Astrocyte of the cerebellum (primary cell): ENCODE data around the gene LY6G6C.
A peak's percentile ranks its signal among the peaks of the same experiment; 100 is the strongest.

Source experiments
- DNase-seq: peaks from one replicate; pipeline ENCODE4 v3.0.0-alpha.2; 2011; ENCODE audit warnings: low read depth
- H3K4me3 ChIP-seq: 2 replicates; pipeline ENCODE4 v1.5.1; 2011; ENCODE audit warnings: mild to moderate bottlenecking, low read depth, low read length, moderate library complexity
- CTCF ChIP-seq: IDR thresholded peaks from 2 replicates; pipeline ENCODE4 v1.5.1; 2012; ENCODE audit warnings: low read length, low read depth, moderate library complexity, mild to moderate bottlenecking; ENCODE audit errors: missing control alignments
- in situ Hi-C: cut with HindIII; loops from 2 replicates; pipeline ENCODE4 v1.10.0; 2017; ENCODE audit warnings: low sequenced_read_pairs

The LY6G6C gene

GRCh38 chr6:31683591-31683990 lies 38.0 kb downstream of the LY6G6C start:
- H3K4me3 ChIP-seq = no peak overlapping the region
- DNase-seq = no peak
- in situ Hi-C loops = no loop called here
- no peak for TF ChIP-seq CTCF

- peak overlapping the region; percentile 45 for H3K4me3 ChIP-seq
- peak; percentile 15 for TF ChIP-seq CTCF
- no peak for DNase-seq
- in situ Hi-C loops = no loop called here
These were observed 40.3 kb downstream of the LY6G6C start for GRCh38 chr6:31681135-31681671.

- peak; percentile 84 for DNase-seq
- TF ChIP-seq CTCF = peak; percentile 60
- peak within 1 kb of the TSS; percentile 45 for H3K4me3 ChIP-seq
- in situ Hi-C loops = no loop called here
These were observed 41.1 kb downstream of the LY6G6C start, which contains the start of gene LY6G5C for GRCh38 chr6:31680226-31681134. TSS of gene LY6G5C (minus strand) at chr6:31681067. CDS start at chr6:31680373, 694 bp downstream.

GRCh38 chr6:31677955-31678354 lies 43.6 kb downstream of the LY6G6C start:
- no peak for DNase-seq
- H3K4me3 ChIP-seq = no peak overlapping the region
- no peak for TF ChIP-seq CTCF
- in situ Hi-C loops = no loop called here

GRCh38 chr6:31676904-31677303 lies 44.6 kb downstream of the LY6G6C start:
- H3K4me3 ChIP-seq = no peak overlapping the region
- TF ChIP-seq CTCF = no peak
- DNase-seq = no peak
- in situ Hi-C loops = no loop called here

GRCh38 chr6:31676322-31676903 lies 45.1 kb downstream of the LY6G6C start:
- no peak for TF ChIP-seq CTCF
- no peak overlapping the region for H3K4me3 ChIP-seq
- in situ Hi-C loops = no loop called here
- DNase-seq = no peak
